HG03097 (cell line): ENCODE data around the gene PRPF40B.
"Not testable (repeated sequence)": the region's sequence is repeated elsewhere in the genome, so short reads cannot be mapped to it uniquely, and the experiment has no call there.

Source experiments
- ATAC-seq: cut with Tn5 transposase; IDR thresholded peaks from one replicate; pipeline ENCODE4 v1.9.1; 2021; ENCODE audit not compliant: unreplicated experiment, low FRiP score

PRPF40B gene

DNA sequence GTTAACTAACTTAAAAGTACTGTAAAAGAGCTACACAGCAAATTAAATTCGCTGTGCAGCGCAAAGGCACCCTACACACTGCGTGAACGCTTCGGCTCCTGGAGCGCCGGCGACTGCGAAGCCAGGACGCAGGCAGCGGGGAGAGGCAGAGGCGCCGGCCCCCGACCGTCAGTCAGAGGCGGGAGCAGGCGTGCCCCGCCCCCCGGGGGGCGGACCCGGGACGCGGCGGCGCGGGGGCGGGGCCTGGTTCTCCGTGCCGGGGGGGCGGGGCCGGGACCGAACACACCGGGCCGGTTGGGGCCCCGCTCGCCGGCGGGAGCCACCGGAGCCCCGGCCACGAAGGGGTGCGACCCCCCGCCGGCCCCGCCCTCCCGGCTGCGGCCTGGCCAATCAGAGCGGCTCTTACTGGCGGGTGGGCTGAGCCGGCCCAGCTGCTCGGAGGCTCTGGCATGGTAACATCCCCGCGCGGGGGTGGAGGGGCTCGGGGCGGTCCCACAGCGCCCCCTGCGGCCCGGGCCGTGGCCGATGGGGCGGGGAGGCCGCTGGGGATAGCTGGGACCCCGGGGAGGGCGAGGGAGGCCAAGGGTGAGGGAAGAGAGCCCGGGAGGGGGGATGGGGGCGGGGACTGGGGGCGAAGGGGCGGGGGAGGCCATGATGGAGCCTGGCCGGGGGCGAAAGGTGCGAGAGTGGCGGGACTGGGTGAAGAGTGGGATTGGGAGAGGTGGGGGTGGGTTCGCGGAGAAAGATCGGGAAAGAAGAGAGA lies at the start of gene PRPF40B:
Gene PRPF40B (plus strand): TSS at position 420 of the 763 bp plus-strand sequence. CDS start 30 bp downstream, at position 450.
- peak; percentile 64 for ATAC-seq

DNA sequence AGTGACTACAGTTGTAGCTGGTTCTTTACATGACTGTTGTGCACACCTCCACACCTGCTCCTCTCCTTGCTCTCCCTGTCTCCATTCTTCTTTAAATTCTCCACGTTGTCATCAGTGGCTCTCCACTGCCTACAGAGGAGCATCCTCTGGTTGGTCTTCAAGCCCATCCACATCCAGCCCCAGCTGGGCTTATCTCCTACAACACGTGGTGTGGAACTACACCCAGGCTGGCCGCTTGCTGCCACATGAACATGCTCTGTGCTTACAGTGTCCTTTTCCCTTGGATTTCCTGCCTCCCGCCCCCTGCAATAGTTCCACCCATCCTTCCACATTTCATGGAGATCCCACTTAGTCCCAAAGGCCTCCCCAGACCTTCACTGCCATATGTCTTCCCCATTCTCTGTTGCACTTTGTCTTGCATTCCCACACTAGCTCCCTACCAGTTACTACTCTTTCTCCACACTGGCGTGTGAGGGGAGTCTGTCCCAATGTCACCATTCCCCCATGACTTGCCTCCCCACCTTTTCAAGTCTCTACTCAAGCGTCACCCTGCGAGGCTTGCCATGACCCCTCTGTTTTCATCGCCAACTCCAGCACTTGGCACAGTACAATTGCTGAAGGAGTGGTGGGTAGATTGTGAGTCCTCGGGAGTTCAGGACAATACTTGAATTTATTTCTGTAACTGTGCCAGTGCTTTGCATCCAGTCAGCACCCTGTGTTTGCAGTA lies 45.6 kb upstream of the PRPF40B start:
- no peak for ATAC-seq

DNA sequence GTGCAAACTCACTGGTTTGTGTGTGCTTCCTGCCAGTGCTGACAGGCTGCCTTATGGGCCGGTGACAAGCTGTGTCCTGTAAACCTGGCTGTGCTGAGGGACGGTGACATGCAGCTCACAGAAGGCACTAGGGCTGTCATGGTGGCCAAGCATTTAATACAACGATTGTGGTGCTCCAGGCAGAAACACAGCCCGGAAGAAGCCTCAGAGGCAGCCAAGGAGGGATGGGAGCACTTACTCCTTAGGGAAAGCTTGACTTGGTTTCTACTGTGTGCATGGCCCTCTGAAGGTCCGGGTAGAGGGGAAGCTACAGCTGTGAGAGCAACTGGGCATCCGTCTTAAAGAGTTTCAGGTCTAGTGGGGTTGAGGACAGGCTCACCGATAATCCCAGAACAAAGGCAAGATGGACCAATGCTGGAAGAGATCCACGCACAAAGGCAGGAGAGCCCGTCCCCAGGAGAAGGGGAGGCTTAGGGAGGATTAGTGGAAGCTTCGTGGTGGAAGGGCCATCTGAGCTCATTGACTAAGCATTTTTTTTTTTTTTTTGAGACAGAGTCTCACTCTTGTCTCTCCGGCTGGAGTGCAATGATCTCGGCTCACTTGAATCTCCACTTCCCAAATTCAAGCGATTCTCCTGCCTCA lies 44.8 kb upstream of the PRPF40B start:
- ATAC-seq, result no peak

DNA sequence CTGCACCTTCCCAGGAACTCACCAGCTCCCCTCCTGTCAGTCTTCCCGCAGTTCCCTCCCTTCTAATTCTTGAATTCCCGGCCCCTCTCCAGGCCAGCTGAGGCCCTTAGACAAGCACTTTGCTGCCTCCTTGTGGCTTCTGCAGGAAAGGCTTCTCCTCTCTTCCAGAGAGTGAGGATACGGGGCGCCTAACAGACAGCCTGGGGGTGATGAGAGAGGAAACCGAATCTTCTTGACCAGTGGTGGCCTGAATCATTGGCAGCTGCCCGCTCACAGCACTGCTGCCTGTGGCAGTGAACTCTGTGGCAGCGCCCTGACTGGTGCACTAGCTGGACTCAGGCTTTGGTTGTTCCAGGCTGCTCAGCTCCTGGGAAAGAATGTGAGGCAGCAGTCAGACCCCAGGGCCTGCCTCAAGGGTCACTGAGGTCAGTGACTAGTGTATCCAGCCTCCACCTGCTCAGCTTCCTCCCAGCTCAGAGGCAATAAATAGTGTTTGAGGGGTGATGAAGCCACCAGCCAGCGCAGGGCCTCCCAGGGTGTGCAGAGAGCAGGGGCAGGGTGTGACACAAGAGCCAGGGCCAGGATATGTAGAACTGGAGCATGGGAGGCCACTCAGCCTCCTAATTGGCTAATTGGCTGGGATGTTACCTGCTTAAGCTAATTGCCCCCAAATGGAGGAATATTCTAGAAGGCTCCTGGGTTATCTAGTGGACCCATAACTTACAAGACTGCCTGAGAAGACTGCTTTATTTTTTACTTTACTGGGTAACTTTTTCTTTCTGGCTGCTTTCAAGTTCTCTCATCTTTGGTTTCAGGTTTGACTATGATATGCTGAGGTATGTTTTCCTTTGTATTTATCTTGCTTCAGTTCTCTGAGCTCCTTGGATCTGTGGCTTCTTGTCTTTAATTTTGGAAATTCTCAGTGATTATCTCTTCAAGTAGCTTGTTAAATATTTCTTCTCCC lies 42.5 kb upstream of the PRPF40B start:
- no peak for ATAC-seq

DNA sequence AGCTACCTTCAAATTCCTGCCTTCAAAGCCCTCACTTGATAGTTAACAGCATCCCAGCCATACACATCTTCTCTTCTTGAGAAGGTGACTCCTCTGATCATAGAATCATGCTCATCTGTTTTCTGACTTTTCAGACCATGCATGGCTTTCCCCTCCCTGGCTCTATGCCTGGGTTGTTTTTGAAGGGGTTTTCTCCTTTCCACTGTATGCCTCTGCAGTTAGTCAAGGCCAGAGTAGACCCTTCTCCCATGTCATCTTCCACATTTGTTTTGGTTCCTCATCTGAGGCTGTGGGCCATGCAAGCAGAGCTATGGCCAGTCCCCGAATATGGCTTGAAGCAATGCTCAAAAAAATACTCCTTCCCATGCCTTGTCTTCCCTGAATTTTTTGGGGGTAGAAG lies 41.2 kb upstream of the PRPF40B start:
- ATAC-seq, result no peak

DNA sequence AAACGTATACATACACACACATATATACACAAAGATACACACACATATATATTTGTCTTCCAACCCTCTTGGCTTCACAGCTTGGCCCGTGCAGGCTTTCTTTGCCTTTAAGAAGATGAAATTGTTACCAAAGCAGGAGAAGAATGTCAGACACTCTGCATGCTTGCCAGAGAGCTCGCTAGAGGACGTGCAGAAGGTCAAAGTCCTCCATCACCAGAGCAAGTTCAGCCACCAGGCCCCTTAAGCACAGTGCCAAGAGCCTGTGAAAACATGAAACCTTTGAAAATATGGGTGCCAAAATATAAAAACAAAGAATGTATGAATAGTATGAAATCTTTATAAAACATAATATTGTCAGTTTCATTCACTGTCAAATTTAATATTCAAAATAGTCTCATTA lies 40.5 kb upstream of the PRPF40B start:
- ATAC-seq, result no peak

DNA sequence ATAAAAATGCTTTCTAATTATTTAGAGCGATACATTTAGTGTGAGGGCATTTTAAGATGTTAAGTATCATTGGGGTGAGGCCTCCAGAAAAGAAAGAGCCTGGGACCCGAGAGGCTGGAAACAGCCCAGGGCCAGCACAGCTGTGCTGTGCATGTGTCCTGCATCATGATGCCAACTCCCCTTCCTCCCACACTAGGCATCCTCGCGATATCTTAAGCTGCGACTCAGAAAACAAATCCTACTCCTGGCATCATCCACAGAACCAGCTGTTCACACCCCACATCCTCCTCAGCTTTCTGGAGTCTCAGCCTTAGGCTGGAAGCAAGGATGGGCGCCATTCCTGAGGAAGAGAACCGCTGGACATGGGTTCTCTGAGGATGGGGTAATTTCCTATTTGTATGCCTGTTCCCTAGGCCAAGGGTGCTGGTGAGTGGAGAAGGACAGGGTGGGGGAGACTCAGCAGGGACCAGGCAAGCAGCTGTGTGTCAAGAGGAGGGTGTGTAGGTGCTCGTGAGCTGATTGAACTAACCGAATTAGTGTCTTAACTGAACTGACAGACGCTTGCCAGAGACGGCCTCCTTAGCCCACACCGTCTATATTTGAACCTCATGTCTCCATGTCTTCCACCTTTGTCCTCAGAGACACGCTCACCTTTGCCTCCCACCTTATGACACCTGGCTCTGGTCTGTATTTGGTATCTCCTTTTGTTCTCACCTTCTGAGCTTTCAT lies 39.8 kb upstream of the PRPF40B start:
- ATAC-seq, result no peak

DNA sequence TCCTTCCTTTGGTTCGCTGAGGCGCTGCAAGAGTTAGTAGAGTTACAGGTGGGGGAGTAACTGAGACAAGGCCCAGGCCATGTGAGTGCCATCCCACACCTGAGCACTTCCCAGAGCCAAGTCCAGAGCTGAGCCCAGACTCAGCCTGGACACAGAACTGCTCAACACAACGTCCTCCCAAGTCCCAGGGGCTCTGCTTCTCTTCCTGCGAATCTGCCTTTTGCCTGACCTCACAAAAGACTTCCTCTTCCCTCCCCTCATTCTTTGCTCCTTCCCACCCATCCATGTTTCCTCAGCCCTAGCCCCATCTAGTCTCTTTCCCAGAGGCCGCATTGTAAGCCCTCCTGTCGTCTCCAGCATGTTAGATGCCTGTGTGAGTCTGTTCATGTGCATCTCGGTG lies 38.8 kb upstream of the PRPF40B start:
- no peak for ATAC-seq

DNA sequence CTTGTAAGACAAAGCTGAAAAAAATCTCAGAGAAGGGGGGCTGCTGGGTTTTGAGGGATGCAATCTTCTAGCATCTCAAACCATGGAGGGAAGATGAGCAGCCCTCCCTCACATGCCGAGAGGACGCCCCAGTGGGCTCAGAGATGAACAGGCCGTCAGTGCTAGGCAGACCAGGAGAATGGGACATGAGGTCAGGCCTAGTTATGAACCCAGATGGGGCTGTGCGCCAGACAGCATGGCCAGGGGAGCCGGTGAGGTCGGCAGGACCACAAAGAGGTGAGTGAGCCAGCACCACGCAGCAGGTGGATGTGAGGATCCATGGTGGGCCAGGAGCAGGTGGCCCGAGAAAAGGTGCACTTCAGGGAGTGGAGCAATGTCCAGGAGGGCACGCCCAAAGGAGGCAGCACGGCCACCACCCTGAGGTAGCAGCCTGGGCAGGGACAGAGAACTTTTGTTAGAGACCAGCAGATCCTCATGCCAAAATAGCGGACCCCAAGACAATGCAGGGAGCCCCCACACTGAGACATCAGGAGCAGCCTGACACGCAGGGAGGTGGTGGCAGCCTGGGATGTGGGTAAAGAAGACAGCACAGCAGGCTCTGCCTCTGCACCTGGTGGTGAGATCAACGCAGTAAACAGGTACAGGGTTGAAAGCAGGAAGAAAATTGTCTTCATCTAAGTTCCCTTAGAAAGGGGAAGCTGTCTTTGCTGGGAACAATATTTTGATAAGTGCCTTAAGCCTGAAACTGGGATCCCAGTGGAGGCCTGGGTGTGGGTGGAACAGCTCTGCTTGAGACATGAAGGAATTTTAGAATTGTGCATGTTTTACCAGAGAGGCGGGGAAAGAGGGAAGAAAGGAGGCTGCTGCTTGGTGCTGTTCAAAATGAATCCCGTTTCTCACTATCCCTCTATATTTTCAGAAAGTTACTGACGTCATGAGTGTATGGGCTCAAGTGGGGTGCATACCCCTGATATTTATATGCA lies 37.6 kb upstream of the PRPF40B start:
- no peak for ATAC-seq

DNA sequence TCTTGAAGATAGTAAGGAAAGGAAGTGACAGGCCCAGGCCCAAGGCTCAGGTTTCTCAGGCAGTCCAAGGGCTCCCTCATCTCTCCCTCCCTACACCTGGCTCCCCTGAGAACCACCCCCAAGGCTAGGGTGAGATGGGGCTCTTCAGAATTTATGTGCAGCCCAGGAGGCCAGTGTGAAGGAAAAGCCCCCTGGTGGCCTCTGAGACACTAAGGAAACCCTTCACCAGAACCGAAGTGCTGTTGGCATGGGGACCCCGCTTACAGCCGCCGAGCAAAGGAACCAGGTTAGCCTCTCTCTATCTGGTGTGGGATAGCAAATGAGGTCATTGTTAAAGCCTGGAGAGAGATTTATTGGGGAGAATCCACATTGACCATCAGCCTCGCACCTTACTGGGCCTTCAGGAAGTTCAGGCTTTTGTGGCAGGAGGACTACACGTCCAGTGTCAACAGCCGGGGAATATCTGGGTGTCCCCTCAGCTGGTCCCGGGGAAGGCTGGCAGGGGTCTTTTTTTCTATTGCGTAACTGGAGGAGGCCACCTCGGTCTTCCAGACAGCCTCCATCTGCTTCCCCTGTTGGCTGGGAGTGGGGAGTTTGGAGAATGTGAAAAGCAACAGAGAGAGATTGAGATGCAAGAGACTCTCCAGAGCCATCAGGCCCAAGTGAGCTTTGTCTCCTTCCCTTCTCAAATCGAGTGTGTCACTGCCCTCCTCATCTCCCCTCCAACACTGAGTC lies 36.0 kb upstream of the PRPF40B start:
- ATAC-seq, result no peak

DNA sequence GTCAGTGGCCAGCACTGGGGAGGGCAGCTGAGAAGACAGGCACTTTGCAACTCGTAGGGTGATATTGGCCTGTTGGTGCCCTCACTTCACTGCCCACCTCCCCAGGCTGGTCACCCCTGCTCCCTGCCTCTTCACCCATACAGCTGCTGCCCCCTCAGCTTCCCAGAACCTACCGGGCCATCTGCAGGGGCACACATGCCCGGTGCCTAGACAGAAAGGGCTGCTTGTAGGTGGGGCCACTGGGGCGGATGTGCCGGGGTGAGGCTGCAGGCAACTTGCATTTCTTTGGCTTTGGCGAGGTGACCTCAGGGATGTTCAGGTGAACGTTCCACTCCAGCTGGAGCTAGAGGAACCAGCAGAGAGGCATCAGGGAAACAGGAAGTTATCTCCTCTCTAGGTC lies 35.1 kb upstream of the PRPF40B start:
- ATAC-seq, result no peak

DNA sequence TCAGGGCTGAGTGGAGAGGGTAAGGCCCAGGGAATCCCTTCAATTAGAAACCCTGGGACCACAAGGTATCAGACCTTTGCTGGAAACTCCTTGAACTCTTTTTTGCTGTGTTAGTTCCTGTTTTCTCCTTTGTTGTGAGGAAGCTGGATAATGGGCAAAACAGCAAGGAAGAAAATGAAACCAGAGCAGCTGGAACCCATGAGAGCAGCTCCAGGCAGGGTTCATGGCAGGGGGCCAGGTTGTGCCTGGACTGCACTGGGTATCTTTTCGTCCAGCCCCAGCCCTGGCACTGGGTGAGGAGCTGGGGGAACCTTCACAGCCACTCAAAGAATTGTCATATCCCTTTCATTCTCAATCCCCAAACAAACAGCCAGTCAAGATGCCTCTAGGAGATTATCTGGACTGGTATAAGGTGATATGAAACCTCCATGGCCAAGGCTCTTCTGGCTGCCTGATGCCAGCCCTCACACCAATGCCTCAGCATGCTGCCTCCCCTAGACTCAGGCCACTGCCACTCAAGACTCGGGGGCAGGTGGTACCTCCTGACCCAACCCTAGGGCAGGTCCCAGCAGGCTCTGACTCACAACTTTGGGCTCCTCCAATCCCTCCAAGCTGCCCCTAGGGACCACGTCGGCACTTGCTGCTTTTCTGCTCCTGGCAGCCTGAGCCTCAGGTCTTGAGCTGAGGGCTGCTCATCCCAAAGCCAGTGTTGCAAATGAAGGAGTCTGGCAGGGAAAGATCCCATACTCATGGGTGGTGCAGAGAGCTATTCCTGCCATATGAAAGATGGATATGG lies 34.4 kb upstream of the PRPF40B start:
- no peak for ATAC-seq

DNA sequence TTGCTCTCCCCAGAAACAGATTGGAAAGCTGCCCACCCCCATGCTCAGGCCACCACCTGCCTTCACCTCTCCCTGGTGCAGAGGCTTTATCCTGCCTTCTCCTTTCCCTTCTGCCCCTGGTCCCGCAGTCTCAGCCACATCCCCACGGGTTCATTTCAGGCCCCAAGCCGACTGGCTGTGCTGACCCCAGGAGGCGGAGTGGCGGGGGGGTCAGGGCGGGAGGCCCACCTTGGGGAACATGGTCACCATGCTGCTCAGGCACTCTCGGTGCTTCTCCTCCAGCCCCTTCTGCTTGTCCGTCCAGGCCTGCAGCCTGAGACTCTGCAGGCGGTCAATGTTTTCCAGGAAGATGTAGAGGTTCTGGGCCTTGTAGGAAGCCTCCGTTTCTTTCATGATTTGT lies 24.8 kb upstream of the PRPF40B start:
- ATAC-seq, result no peak

DNA sequence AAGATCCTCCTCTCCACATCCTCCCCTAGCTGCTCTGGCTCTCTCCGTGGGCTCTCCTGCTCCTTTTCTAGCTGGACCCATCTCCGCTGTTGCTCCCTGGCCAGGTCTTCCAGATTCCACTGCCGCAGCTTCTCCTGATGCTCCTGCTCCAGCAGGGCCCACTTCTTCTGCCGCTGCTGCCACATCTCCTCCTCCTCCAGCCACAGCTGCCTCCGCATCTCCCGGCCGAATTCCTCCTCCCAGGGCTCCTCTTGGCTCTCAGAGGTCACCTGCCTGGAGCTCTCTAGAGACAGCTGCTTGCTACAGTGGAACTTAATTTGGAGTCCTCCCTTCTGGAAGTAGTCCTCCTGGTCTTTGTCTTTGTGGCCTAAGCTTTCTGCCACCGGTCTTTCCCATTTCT lies 23.4 kb upstream of the PRPF40B start:
- no peak for ATAC-seq

DNA sequence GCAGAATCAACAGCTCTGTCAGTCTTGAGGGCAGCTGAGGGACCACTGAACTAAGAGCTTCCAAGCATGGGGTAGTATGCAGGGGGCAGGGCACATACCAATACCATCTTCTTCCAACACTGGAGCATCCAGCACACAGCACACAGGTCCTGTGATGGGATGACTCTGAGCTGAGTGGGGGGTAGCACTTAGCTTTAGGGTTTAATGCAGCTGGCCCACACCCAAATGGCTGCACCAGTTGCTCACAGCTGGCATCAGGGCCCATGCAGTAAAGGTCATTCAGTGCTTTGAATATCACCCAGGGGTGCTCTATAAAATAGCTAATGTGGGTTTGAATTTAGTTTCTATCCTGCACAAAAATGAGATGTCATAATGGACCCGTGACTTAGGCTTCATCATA lies 19.6 kb upstream of the PRPF40B start:
- ATAC-seq, result no peak

DNA sequence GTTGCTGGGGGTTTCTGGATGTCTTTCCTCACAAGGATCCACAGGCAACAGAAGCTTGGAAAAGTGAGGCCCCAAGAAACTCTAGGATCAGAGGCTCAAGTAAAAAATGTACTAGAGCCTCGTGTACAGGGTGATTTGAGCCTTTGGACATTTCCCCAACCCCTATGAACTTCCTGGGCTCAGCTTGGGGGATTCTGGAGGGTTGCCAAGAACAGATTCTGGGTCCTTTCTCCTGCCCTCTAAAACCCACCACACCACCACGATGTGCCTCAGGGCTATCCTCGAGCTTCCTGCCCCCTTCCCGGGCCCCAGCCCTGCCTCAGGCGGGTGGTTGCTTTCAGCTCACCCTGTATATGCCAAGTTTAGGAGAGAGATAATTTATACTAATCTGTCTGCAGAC lies 18.5 kb upstream of the PRPF40B start:
- ATAC-seq, result no peak

DNA sequence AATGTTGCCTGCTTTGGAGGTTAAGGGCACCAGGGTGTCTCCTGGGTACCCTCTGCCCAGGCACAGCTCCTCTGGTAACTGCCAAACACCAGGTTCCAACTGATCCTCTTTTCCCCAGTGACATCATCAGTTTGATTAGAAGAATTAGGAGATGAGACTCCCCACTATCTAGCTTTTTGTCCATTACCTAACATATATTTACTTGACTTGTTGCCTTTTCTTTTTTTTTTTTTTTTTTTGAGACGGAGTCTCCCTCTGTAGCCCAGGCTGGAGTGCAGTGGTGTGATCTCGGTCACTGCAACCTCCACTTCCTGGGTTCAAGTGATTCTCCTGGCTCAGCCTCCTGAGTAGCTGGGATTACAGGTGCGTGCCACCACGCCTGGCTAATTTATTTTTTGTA lies 17.8 kb upstream of the PRPF40B start, which contains the start of gene FAM186B:
Gene FAM186B (minus strand): TSS at position 101 of the 400 bp plus-strand sequence. CDS start 162 bp downstream, outside the sequence.
- not testable (repeated sequence) for ATAC-seq
